NCI-H82 treated with DMSO at 0.1 percent for 48 hours (cell line): ENCODE results near the gene VAMP5.
A peak's percentile ranks its signal among the peaks of the same experiment; 100 is the strongest.
"Not testable (repeated sequence)": the region's sequence is repeated elsewhere in the genome, so short reads cannot be mapped to it uniquely, and the experiment has no call there.

Experiments used
- DNase-seq: peaks from one replicate; lab custom pipeline; 2025; ENCODE audit not compliant: unreplicated experiment; lab: John Stamatoyannopoulos, UW

Gene VAMP5

DNA sequence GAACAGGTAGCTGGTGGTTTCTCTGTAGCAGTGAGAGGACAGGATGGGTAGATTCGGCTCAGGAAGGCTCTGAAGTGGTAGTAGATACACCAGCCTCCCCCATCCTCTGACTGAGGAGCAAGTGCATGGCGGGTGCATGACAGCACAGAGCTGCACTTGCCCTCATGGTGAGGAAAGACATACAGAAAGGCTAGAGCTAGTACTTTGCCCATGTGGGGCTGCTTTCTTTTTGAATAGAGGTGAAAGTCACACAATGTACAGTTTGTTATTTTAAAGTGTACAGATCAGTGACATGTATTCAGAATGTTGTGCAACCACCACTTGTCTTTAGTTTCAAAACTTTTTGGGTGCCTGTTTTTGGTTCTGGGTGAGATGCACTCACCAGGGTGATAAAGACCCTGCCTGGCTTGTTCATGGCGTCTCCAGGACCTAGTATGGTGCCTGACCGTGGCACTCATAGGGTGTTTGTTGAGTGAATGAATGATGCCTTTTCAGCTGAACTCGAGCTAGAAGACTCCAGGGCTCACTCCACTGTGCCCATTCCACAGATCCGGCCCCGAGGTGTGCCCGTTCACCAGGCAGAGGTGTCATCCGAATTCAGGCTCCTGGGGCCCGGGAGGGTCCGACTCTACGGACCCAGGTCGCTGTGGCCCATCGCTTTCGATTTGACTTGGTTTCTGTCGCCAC is 421 bp upstream of the VAMP5 start:
- DNase-seq: no peak

GRCh38 chr2:85584857-85585780 is 888 bp downstream of the VAMP5 start:
- DNase-seq: no peak

DNA sequence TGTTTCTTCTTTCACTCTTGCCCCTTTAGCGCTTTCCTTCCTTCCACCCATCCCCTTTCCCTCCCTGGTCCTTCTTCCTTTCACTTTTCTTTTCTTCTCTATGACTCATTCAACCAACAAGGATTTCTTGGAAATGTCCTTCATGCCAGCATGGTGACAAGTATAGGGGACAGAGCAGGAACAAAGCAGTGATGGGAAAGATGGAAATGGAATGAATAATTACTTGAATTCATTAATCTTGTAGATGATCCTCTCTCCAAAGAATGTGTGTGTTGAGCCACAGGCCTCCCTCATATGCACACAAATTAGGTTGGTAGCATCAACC is 1.5 kb downstream of the VAMP5 start:
- no peak for DNase-seq

GRCh38 chr2:85588236-85588635 is 4.0 kb downstream of the VAMP5 start:
- no peak for DNase-seq

DNA sequence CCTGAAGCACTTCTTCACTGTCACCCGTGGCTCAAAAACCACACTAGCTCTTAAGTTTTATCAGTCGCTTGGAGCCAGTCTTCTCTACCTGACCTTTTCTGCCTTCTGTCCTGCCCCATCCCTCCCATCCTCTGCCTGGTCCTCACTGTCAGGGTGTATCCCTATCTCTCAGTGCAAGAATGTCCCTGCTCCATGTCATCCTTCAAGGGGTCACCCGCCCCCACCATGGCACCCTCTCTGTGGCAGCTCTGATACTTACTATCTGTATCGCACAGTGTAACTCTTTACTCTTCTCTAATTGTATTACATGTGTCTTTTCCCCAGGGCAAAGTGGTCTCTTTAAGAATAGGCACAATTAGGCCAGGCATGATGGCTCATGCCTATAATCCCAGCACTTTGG is 4.4 kb downstream of the VAMP5 start:
- no peak for DNase-seq

DNA sequence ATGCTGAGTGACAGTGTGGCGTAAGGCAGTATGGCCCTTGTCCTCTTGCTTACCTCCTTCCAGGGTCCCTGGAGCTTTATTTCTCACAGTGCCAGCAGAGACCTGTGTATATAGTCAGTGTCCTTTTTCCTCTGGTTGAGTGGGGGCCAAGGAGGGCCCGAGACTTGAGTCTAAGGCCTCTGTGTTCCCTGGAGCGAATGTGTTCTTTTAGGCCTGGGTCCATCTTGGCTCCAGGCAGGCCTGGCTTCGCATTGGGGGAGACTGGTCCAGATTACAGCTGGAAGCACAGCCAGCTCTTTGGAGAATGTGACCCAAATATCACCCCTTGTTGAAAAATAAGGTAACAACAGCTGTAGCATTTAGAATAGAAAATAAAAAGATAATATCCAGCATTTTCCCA is 5.0 kb downstream of the VAMP5 start:
- no peak for DNase-seq

- no peak for DNase-seq
Measured at GRCh38 chr2:85589982-85590791, 6.0 kb downstream of the VAMP5 start.

DNA sequence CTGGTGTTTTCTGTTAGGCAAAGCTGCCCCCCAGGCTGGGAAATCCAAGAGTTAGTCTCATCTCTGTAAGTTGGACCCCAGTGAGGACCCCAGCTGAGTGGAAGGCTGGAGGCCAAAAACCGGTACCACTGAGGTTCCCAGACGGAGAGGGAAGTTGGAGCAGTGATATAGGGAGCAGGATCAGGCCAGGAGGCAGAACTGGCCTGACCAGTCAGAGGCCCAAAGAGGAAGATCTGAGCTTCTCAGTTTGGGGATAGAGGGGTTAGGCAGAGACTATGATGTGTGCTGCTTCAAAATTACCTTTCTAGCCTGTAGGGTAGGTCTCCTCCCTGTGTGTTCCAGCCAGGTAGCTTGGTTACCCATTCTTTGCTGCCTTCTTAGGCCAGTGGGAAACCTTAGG is 6.7 kb downstream of the VAMP5 start:
- DNase-seq: no peak

- no peak for DNase-seq
Measured at GRCh38 chr2:85591563-85591962, 7.3 kb downstream of the VAMP5 start.

GRCh38 chr2:85592299-85592698 is 8.1 kb downstream of the VAMP5 start:
- not testable (repeated sequence) for DNase-seq

DNA sequence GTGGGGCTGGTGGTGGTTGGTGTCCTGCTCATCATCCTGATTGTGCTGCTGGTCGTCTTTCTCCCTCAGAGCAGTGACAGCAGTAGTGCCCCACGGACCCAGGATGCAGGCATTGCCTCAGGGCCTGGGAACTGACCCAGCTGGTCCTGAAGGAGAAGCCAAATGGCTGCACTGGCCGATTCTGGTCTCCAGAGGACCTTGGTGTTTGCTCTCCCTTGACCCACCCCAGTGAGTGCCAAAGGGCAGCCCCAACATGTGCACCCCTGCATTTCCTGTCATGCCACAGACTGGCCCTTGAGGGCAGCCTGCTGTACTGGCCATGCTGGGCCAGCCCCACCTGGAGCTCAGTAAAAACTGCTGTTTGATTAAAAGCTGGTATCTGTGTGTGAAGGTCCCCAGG is 8.8 kb downstream of the VAMP5 start:
- no peak for DNase-seq

- no peak for DNase-seq
Measured at GRCh38 chr2:85594715-85595300, 10.6 kb downstream of the VAMP5 start.

- DNase-seq: peak; percentile 98
Measured at GRCh38 chr2:85595301-85596025, 11.2 kb downstream of the VAMP5 start, which contains the start of gene RNF181. RNF181 (plus strand) TSS chr2:85595745; CDS start chr2:85595764, 19 bp downstream.

DNA sequence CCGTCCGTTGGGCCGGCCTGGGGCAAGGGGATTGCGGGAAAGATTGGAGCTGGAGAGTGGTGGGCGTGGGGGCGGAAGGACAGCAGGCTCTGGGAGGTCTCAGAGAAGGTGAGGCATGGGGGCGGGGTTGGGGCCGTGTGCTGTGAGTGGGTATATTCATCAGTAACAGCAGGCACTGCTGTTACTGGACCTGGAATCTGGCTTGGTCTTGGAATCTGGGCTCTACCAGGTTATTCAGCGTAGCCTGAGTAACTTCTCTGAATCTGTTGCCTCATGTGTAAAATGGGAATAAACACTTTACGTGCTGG is 11.7 kb downstream of the VAMP5 start:
- DNase-seq: no peak

- no peak for DNase-seq
Measured at GRCh38 chr2:85596486-85597143, 12.4 kb downstream of the VAMP5 start.

DNA sequence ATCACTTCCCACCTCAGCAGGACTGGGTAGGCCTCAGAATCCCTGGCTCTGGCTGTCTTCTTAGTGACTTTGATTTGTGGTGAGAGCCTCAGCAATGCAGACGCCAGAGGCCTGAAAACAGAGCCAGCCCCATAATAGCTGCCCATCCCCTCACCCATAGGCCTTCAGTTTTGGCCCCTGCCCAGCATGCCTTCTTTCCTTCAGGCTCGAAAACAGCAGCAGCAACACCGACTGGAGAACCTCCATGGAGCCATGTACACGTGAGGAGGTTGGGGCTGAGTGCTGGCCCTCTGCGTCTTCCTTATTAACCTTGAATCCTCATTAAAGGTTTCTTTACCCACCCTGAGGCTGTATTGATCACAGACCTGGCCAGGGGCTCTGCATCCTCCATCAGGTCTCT is 13.0 kb downstream of the VAMP5 start:
- DNase-seq: no peak

- DNase-seq: no peak
Measured at GRCh38 chr2:85598594-85599340, 14.5 kb downstream of the VAMP5 start.

DNA sequence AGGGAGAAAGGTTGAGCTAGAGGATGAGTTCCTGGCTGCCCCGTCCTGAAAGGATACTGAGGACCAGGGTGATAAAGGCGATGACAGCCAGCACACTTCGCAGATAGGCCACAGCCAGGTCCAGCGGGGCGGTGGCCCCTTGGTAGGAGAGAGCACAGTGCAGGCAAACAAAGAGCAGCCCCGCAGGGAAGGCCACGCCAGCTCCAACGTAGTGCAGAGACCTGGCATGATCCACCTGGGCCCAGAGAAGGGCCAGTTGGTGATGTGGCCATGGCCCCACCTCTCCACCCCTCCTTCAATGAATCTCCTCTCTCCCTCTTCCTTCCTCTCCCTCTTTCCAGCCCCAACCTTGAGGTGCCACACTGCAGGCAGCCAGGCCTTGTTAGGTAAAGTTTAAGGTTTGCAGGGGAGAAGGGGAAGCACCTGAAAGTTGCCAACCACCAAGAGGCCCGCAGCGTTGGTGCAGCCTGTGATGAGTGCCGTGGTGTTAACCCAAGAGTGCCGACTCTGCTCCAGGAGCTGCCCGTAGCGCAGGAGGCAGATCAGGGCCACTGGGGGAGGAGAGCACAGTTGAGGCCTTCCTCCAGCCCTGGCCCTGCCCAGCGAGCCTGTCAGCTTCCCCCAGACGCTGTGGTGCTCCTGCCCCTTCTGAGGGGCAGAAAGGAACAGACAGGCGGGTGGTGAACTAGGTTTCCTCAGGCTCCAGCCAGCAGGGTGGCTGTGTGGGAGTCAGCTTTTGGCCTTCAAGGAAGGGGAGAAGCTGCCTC is 15.4 kb downstream of the VAMP5 start:
- DNase-seq: no peak

DNA sequence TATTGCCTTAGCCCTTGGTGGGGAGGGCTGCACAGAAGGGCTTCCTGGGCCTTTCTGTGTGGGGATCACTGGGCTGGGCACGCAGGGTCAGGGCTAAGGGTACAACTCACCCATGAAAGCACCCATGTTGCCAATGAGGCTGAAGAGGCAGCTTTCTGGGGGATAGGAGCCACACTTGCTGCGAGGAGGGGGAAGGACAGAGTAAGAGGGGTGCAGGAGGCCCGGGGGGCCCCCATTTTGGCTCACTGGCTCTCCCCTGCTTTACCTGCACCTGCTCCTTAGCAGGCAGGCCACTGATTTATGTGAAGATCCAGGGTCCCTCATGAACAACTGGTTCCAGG is 16.0 kb downstream of the VAMP5 start:
- DNase-seq: no peak
